Measurements from ENCODE around the gene PRKN. TPM values are rescaled to one million over a fixed set of nuclear protein-coding genes. Genes with fewer than 3 reads are reported as not detected.

PRKN gene
- total RNA-seq, 2 donors from 2014 or later: 10.7 to 21.2 TPM

DNA sequence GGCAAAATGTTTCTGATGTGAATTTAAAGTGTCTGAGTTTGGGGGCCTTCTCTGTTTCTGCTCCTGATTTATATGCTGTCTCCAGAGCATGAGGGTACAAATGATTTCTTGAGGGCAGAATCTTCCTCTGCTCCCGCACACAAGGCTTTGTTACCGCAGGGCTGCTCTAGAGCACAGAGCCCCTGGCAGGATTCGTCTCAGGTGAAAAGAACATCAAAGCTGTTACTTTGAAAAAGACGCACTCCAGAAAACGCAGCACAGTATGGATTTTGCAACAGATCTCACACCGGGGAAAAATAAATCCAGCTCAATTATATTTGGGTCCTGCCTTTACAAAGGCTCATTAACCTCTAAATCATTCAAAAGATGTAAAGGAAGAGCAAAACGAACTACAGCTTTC is 577.3 kb downstream of the PRKN start:
- intact Hi-C loops (cut with DNase I): no loop called here
- Histone ChIP-seq H3K36me3 (no peaks in the 10 kb centered on the region), H3K27me3 (replicated peaks; ENCODE audit: insufficient read depth) (no peaks in the 10 kb centered on the region), H3K9me3 (no peaks in the 10 kb centered on the region), H3K27ac (no peak overlapping the region), H3K4me3 (no peak overlapping the region), H3K4me1 (replicated peaks) (no peaks in the 10 kb centered on the region)
- WGBS: 76% methylated on average over 7 of the region's 7 CpGs
- TF ChIP-seq POLR2A (IDR thresholded peaks at IDR 0.05): no peak
- no peak for TF ChIP-seq POLR2AphosphoS5 (IDR thresholded peaks at IDR 0.05)
- TF ChIP-seq, protein P1, sequence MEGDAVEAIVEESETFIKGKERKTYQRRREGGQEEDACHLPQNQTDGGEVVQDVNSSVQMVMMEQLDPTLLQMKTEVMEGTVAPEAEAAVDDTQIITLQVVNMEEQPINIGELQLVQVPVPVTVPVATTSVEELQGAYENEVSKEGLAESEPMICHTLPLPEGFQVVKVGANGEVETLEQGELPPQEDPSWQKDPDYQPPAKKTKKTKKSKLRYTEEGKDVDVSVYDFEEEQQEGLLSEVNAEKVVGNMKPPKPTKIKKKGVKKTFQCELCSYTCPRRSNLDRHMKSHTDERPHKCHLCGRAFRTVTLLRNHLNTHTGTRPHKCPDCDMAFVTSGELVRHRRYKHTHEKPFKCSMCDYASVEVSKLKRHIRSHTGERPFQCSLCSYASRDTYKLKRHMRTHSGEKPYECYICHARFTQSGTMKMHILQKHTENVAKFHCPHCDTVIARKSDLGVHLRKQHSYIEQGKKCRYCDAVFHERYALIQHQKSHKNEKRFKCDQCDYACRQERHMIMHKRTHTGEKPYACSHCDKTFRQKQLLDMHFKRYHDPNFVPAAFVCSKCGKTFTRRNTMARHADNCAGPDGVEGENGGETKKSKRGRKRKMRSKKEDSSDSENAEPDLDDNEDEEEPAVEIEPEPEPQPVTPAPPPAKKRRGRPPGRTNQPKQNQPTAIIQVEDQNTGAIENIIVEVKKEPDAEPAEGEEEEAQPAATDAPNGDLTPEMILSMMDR (IDR thresholded peaks at IDR 0.05): no peak
- DNase-seq (ENCODE audit: low spot score): no peak

DNA sequence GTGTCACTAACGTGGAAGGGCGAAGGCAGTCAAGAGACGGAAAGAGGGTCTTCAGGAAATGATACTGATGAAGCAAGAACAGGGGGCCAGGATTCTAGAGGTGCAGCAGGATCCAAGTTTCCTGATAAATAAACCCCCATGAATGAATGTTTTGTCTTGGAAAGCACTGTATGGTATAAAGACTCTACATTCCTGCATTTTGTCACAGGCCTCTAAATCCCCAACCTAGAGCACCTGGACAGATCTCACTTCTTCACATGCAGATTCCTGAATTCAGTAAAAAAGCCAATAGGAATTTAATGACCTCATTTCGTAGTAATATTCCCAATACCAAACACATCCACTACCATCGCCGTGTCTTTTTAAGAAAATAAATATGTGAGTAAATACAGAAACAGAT is 577.8 kb downstream of the PRKN start:
- WGBS: 91% methylated on average over 6 of the region's 6 CpGs
- Histone ChIP-seq H3K27me3 (replicated peaks; ENCODE audit: insufficient read depth) (no peaks in the 10 kb centered on the region), H3K27ac (no peak overlapping the region), H3K9me3 (no peaks in the 10 kb centered on the region), H3K4me1 (replicated peaks) (no peaks in the 10 kb centered on the region), H3K36me3 (no peaks in the 10 kb centered on the region), H3K4me3 (no peak overlapping the region)
- no peak for DNase-seq (ENCODE audit: low spot score)
- intact Hi-C loops (cut with DNase I): no loop called here
- TF ChIP-seq, protein P1 (IDR thresholded peaks at IDR 0.05): no peak
- TF ChIP-seq POLR2A (IDR thresholded peaks at IDR 0.05) (no peak), POLR2AphosphoS5 (IDR thresholded peaks at IDR 0.05) (no peak)

DNA sequence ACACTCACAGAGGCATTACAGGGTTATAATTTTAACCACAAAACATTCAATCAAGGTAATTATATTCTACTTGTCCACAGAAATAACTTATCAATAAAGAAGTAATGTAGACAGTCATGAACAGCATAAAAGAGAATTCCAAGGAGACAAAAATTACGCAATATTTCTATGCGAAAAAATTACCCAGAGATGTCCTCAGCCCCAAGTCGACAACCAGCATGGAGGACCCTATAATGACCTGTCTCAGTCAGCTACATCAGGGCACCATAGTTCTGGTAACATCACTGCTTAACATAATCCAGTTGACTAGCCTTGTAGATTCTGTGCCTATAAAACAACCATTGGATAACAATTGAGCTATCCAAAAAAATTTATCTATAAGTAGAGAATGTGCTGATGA is 579.8 kb downstream of the PRKN start:
- no peak overlapping the region for H3K27ac ChIP-seq
- 94% methylated on average over 3 of the region's 3 CpGs for WGBS
- H3K4me3 ChIP-seq: no peak overlapping the region
- TF ChIP-seq POLR2AphosphoS5 (IDR thresholded peaks at IDR 0.05) (no peak), POLR2A (IDR thresholded peaks at IDR 0.05) (no peak)
- TF ChIP-seq, protein P1 (IDR thresholded peaks at IDR 0.05): no peak
- H3K4me1 ChIP-seq (replicated peaks): no peaks in the 10 kb centered on the region
- intact Hi-C loops (cut with DNase I): no loop called here
- no peak for DNase-seq (ENCODE audit: low spot score)
- no peaks in the 10 kb centered on the region for H3K36me3 ChIP-seq
- no peaks in the 10 kb centered on the region for H3K9me3 ChIP-seq
- no peaks in the 10 kb centered on the region for H3K27me3 ChIP-seq (replicated peaks; ENCODE audit: insufficient read depth)

DNA sequence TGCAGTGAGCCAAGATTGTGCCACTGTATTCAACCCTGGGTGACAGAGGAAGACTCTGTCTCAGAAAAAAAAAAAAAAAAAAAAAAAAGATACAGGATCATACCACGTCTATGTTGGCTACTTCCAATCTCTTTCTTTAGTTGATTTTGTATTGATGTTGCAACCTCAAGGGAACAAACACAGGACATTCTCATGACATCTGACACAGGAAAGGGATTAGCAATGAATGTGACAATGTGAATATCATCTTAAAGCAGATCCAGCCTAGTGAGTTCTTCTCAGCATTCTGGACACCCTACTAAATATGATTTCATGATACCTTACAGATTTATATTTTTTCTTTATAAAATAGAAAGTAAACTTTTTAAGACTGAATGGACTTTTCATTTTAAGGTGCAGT is 580.3 kb downstream of the PRKN start:
- DNase-seq (ENCODE audit: low spot score): no peak
- no peaks in the 10 kb centered on the region for H3K36me3 ChIP-seq
- 69% methylated on average over 1 of the region's 1 CpG for WGBS
- H3K9me3 ChIP-seq: no peaks in the 10 kb centered on the region
- H3K27ac ChIP-seq: no peak overlapping the region
- no peaks in the 10 kb centered on the region for H3K4me1 ChIP-seq (replicated peaks)
- intact Hi-C loops (cut with DNase I): no loop called here
- TF ChIP-seq, protein P1 (IDR thresholded peaks at IDR 0.05): no peak
- no peak for TF ChIP-seq POLR2AphosphoS5 (IDR thresholded peaks at IDR 0.05)
- TF ChIP-seq POLR2A (IDR thresholded peaks at IDR 0.05): no peak
- no peak overlapping the region for H3K4me3 ChIP-seq
- no peaks in the 10 kb centered on the region for H3K27me3 ChIP-seq (replicated peaks; ENCODE audit: insufficient read depth)

DNA sequence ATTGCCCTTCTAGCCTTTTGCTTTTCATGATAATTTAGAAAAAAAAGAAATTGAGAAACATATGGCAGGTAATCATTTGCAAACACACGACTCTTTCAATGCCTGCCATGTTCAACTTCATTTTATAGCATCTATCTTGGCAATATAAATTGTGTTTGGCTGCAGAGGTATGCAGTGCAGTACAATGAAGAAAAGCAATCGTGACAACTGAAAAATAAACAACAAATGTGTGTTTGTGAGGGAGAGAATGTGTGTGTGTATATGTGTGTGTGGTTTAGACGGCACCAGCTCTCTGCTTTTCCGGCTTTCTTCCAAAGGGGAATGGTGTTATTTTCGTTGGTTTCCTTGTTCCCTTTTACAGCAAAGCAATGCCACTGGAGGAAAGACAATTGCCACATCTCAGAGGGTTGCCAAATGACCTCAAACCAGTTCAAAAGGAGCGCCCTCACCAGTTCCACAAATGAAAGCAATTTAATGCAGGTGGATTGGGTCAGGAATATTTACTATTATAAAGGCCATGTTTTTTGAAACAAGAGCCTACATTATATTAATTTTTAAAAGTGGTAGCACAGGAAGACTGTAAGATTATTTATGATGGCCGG is 587.2 kb downstream of the PRKN start:
- intact Hi-C loops (cut with DNase I): no loop called here
- Histone ChIP-seq H3K9me3 (no peaks in the 10 kb centered on the region), H3K36me3 (no peaks in the 10 kb centered on the region), H3K27ac (no peak overlapping the region), H3K4me1 (replicated peaks) (no peaks in the 10 kb centered on the region), H3K27me3 (replicated peaks; ENCODE audit: insufficient read depth) (no peaks in the 10 kb centered on the region), H3K4me3 (no peak overlapping the region)
- no peak for DNase-seq (ENCODE audit: low spot score)
- 60% methylated on average over 7 of the region's 7 CpGs for WGBS
- TF ChIP-seq POLR2A (IDR thresholded peaks at IDR 0.05): no peak
- no peak for TF ChIP-seq POLR2AphosphoS5 (IDR thresholded peaks at IDR 0.05)
- TF ChIP-seq, protein P1 (IDR thresholded peaks at IDR 0.05): no peak
